K562 (cell line): ENCODE data around the gene CDKN2C. TPM values are rescaled to one million over a fixed set of nuclear protein-coding genes. Genes with fewer than 3 reads are reported as not detected.
A peak's percentile ranks its signal among the peaks of the same experiment; 100 is the strongest.

ENCODE experiments used
- ATAC-seq: fragments of 200-7000 bp; cut with Tn5 transposase; 3 replicates; pipeline ENCODE4 v1.9.1; 2020; ENCODE audit warnings: moderate library complexity
- BruUV-seq: library from RNA; stranded (reverse); fragments of 400-500 nt; replicated peaks from 2 replicates; lab custom pipeline; 2021; lab: Mats Ljungman, UMichigan
- CTCF ChIA-PET: fragments of 300-600 bp; formaldehyde crosslinking; extraction: SDS; loops from one replicate; lab custom pipeline; 2021; ENCODE audit warnings: low intra/inter-chr PET ratio; lab: Yijun Ruan, JAX
- POLR2A ChIA-PET: fragments of 300-600, 350-650 bp; sonication (Branson Sonifier 250); formaldehyde crosslinking; extraction: SDS; loops from one replicate; lab custom pipeline; 2021; ENCODE audit warnings: antibody characterized with exemption, inconsistent platforms; lab: Yijun Ruan, JAX
- DNase-seq, 4 experiments: peaks; one replicate each; pipeline versions ENCODE4 v3.0.0 to v3.0.0-alpha.2; 2011 to 2018; ENCODE audit warnings: low spot score in 3 of 4, mixed read lengths in 3 of 4; ENCODE audit errors: extremely low read depth in 1 of 4
- FAIRE-seq: peaks from 2 replicates; lab custom pipeline; 2011; peaks lifted over from hg19 to GRCh38; lab: Jason Lieb, UNC
- H2AFZ ChIP-seq: 2 replicates; pipeline ENCODE4 v1.6.0; 2011; ENCODE audit warnings: low read depth, low read length, control low read depth, inconsistent platforms
- H3K27ac ChIP-seq: fragments of 200-600 bp; 3 replicates; pipeline ENCODE4 v1.8.0; 2011; ENCODE audit warnings: low read depth, mild to moderate bottlenecking, control low read depth, inconsistent platforms, low read length, moderate library complexity, mixed read lengths; ENCODE audit errors: extremely low read depth
- H3K27me3 ChIP-seq, 2 experiments: fragments of 300-600 bp in 1 of 2; 2 replicates in 1 of 2; 3 replicates in 1 of 2; pipeline versions ENCODE4 v1.6.0 to v1.8.0; 2011; ENCODE audit warnings: inconsistent platforms in 2 of 2, low read length in 2 of 2, mild to moderate bottlenecking in 1 of 2, mixed read lengths in 1 of 2, moderate library complexity in 1 of 2; ENCODE audit not compliant: control insufficient read depth in 2 of 2, insufficient read depth in 2 of 2
- H3K36me3 ChIP-seq: fragments of 300-600 bp; 3 replicates; pipeline ENCODE4 v1.8.0; 2011; ENCODE audit warnings: mild to moderate bottlenecking, low read length, inconsistent platforms; ENCODE audit not compliant: control insufficient read depth, insufficient read depth
- H3K4me1 ChIP-seq, 2 experiments: fragments of 200-600 bp in 1 of 2; replicated peaks in 1 of 2; 2 replicates in 1 of 2; 3 replicates in 1 of 2; pipeline versions ENCODE4 v1.5.1 to v1.8.0; 2011; ENCODE audit warnings: inconsistent platforms in 2 of 2, low read length in 2 of 2, mild to moderate bottlenecking in 1 of 2, mixed read lengths in 1 of 2, moderate library complexity in 1 of 2; ENCODE audit not compliant: control insufficient read depth in 2 of 2, insufficient read depth in 2 of 2
- H3K4me2 ChIP-seq: 2 replicates; pipeline ENCODE4 v1.6.1; 2011; ENCODE audit warnings: low read length, control low read depth, inconsistent platforms, mixed read lengths; ENCODE audit not compliant: insufficient read depth
- H3K4me3 ChIP-seq: fragments of 200-600 bp; sonication (generic), shearing (Covaris generic); 2 replicates; pipeline ENCODE4 v1.5.1; 2016; ENCODE audit warnings: control low read depth, inconsistent platforms
- H3K79me2 ChIP-seq: fragments of 200-600 bp; 3 replicates; pipeline ENCODE4 v1.8.0; 2011; ENCODE audit warnings: low read length, inconsistent platforms; ENCODE audit not compliant: control insufficient read depth, insufficient read depth
- H3K9ac ChIP-seq, 2 experiments: 2 replicates each; pipeline versions ENCODE4 v1.6.0 to v1.6.1; 2011; ENCODE audit warnings: low read depth in 2 of 2, low read length in 2 of 2, control low read depth in 1 of 2, inconsistent platforms in 1 of 2, mild to moderate bottlenecking in 1 of 2, mixed read lengths in 1 of 2; ENCODE audit not compliant: insufficient read depth in 1 of 2
- H3K9me1 ChIP-seq: one replicate; pipeline ENCODE4 v1.6.0; 2011; ENCODE audit warnings: inconsistent platforms, mild to moderate bottlenecking, low read length, moderate library complexity; ENCODE audit not compliant: control insufficient read depth, insufficient read depth
- H3K9me3 ChIP-seq: replicated peaks from 2 replicates; pipeline ENCODE4 v1.5.1; 2011; ENCODE audit warnings: low read depth, low read length, inconsistent platforms; ENCODE audit not compliant: control insufficient read depth, insufficient read depth
- H4K20me1 ChIP-seq: replicated peaks from 2 replicates; pipeline ENCODE4 v1.6.1; 2011; ENCODE audit warnings: low read length, inconsistent platforms, mixed read lengths; ENCODE audit not compliant: control insufficient read depth, insufficient read depth
- ARID1B ChIP-seq: fragments of 450-650 bp; IDR thresholded peaks from 2 replicates; pipeline ENCODE4 v1.6.1; 2016; ENCODE audit warnings: antibody characterized with exemption, mild to moderate bottlenecking, inconsistent platforms
- ARID2 ChIP-seq: fragments of 450-650 bp; IDR thresholded peaks from 2 replicates; pipeline ENCODE4 v1.6.1; 2017; ENCODE audit warnings: antibody characterized with exemption, mild to moderate bottlenecking
- BHLHE40 ChIP-seq: IDR thresholded peaks from 2 replicates; pipeline ENCODE4 v1.6.1; 2011; ENCODE audit warnings: low read length, improper control_type of control experiment
- C11orf30 ChIP-seq: fragments of 450-650 bp; IDR thresholded peaks from 2 replicates; pipeline ENCODE4 v1.6.1; 2016; ENCODE audit warnings: low read depth, mild to moderate bottlenecking
- GABPB2 ChIP-seq: fragments of 250-450 bp; sonication (Bioruptor Pico); conservative IDR thresholded peaks from 2 replicates; pipeline ENCODE4 v1.5.1; 2021; ENCODE audit warnings: mild to moderate bottlenecking
- HDAC3 ChIP-seq: fragments of 450-650 bp; IDR thresholded peaks from 2 replicates; pipeline ENCODE4 v1.6.1; 2018; ENCODE audit warnings: borderline replicate concordance, mild to moderate bottlenecking, moderate library complexity; ENCODE audit not compliant: partially characterized antibody
- HEY1 ChIP-seq: fragments of 250-450 bp; sonication (Bioruptor Pico); IDR thresholded peaks from 2 replicates; pipeline ENCODE4 v1.5.0; 2020; ENCODE audit warnings: mild to moderate bottlenecking, moderate library complexity, borderline replicate concordance
- KLF10 ChIP-seq: fragments of 250-450 bp; sonication (Bioruptor Pico); IDR thresholded peaks from 2 replicates; pipeline ENCODE4 v1.6.1; 2021; ENCODE audit warnings: matching md5 sums
- MAFG ChIP-seq: fragments of 450-650 bp; conservative IDR thresholded peaks from 2 replicates; pipeline ENCODE4 v1.6.1; 2016; ENCODE audit warnings: missing genetic modification characterization, missing compliant biosample characterization
- RB1 ChIP-seq: fragments of 450-650 bp; IDR thresholded peaks from 2 replicates; pipeline ENCODE4 v1.6.1; 2017; ENCODE audit warnings: low read depth, mild to moderate bottlenecking
- SAP30 ChIP-seq: fragments of 200-600 bp; sonication (generic); IDR thresholded peaks from 2 replicates; pipeline ENCODE4 v1.6.1; 2012; ENCODE audit warnings: borderline replicate concordance, low read depth, mild to moderate bottlenecking, moderate library complexity, low read length, control low read depth, inconsistent platforms; ENCODE audit not compliant: insufficient read depth, poor library complexity, severe bottlenecking
- STAT5B ChIP-seq: fragments of 250-450 bp; sonication (Bioruptor Pico); IDR thresholded peaks from 2 replicates; pipeline ENCODE4 v1.8.0; 2021; ENCODE audit warnings: mild to moderate bottlenecking, inconsistent platforms
- SUPT5H ChIP-seq: fragments of 450-650 bp; IDR thresholded peaks from 2 replicates; pipeline ENCODE4 v1.6.1; 2016
- TARDBP ChIP-seq: fragments of 450-650 bp; IDR thresholded peaks from 2 replicates; pipeline ENCODE4 v1.6.1; 2016
- TCF7L2 ChIP-seq: fragments of 150-350 bp; IDR thresholded peaks from 2 replicates; pipeline ENCODE4 v1.6.1; 2016; ENCODE audit warnings: low read depth, mild to moderate bottlenecking, low read length, moderate library complexity
- TEAD4 ChIP-seq, 2 experiments: sonication (generic) in 1 of 2; formaldehyde crosslinking in 1 of 2; IDR thresholded peaks; 2 replicates each; pipeline versions ENCODE4 v1.6.1 to v1.8.0; 2012 to 2022; ENCODE audit warnings: borderline replicate concordance in 1 of 2, inconsistent platforms in 1 of 2, low read length in 1 of 2, mild to moderate bottlenecking in 1 of 2, missing genetic modification reagents in 1 of 2
- ZNF316 ChIP-seq: fragments of 450-650 bp; IDR thresholded peaks from 2 replicates; pipeline ENCODE4 v1.6.1; 2016
- ZNF324 ChIP-seq: fragments of 250-450 bp; sonication (Bioruptor Pico); IDR thresholded peaks from 2 replicates; pipeline ENCODE4 v1.4.0; 2020; ENCODE audit warnings: mild to moderate bottlenecking
- ZNF354B ChIP-seq: fragments of 250-450 bp; sonication (Bioruptor Pico); IDR thresholded peaks from 2 replicates; pipeline ENCODE4 v1.4.0; 2020
- ZNF445 ChIP-seq: fragments of 250-450 bp; sonication (Bioruptor Pico); IDR thresholded peaks from 2 replicates; pipeline ENCODE4 v1.4.0; 2020; ENCODE audit warnings: low read depth, mild to moderate bottlenecking, moderate library complexity
- ZNF79 ChIP-seq: fragments of 250-450 bp; sonication (Bioruptor Pico); IDR thresholded peaks from 2 replicates; pipeline ENCODE4 v1.4.0; 2020; ENCODE audit warnings: low read depth, mild to moderate bottlenecking, moderate library complexity
- WGBS: fragments of 100-300 bp; shearing (Covaris generic); methylation state at CpG from one replicate; pipeline ENCODE4 v1.1.6; 2016; ENCODE audit warnings: low coverage, mixed read lengths; ENCODE audit not compliant: insufficient coverage; ENCODE audit errors: missing lambda C conversion rate; 5-methylcytosine and 5-hydroxymethylcytosine counted together
- in situ Hi-C: fragments of 300-500 bp; cut with MboI; formaldehyde crosslinking; loops from 4 replicates; pipeline ENCODE4 v1.15.0; 2018; ENCODE audit warnings: inconsistent platforms, mixed read lengths
- intact Hi-C: fragments of 100-400 bp; cut with micrococcal nuclease; formaldehyde crosslinking; loops from 2 replicates; pipeline ENCODE4 v1.14.2; 2022
- polyA plus RNA-seq, 8 experiments: library from polyadenylated mRNA; depleted of rRNA in 4 of 8; stranded (reverse) in 5 of 8; unstranded in 3 of 8; fragments of >200 nt; fragmentation: Nextera tagmentation in 2 of 8; fragmentation: Illumina TruSeq in 1 of 8; extraction: Ambion mirVana in 2 of 8; extraction: Trizol in 1 of 8; gene quantifications; 2 replicates each; pipeline versions ENCODE4 v1.2.1 to v1.2.3, GENCODE V29; 2011 to 2014; ENCODE audit warnings: inconsistent platforms in 1 of 8, missing spikeins in 1 of 8
- total RNA-seq, 7 experiments: library from RNA; depleted of rRNA in 6 of 7; stranded (reverse); fragments of >200 nt in 6 of 7; fragmentation: Illumina TruSeq in 2 of 7; extraction: Trizol in 2 of 7; gene quantifications; 2 replicates each; pipeline versions ENCODE4 v1.2.1 to v1.2.3, GENCODE V29; 2011 to 2021; ENCODE audit warnings: low replicate concordance in 1 of 7
- TF ChIP-seq, protein P1 (sequence below): fragments of 450-650 bp; IDR thresholded peaks from 2 replicates; pipeline ENCODE4 v1.6.1; 2016; ENCODE audit warnings: mild to moderate bottlenecking

Gene CDKN2C
- total and polyA plus RNA-seq, 9 of the 15 experiments (the other 6 are each of a cell fraction or from before 2014, with no cell fraction given) = 11.9 to 74.3 (median 45.9) TPM

DNA sequence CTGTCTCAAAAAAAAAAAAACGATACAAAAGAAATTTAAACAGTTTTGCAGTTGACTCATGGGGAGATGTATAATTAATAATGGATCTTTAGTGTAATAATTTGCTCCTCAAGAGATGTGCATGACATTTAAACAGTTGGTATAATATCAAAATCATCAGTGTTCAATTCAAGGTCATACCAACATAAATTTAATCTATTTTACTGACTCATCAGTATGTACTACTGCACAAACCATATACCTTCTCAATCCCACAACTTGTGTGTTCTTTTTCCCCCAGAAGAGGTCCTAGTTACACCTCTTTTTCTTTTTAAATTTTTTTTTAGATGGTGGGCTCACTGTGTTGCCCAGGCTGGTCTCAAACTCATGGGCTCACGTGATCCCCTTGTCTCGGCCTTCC is 23.6 kb downstream of the CDKN2C start:
- in situ Hi-C loops = no loop called here
- CTCF ChIA-PET = no interaction called here
- H3K9me1 ChIP-seq = no peaks in the 10 kb centered on the region
- POLR2A ChIA-PET = no interaction called here
- H3K4me2 ChIP-seq = no peak overlapping the region
- 71% methylated on average over 3 of the region's 3 CpGs for WGBS
- ATAC-seq = no peak
- H3K4me1 ChIP-seq = no peaks in the 10 kb centered on the region
- H3K4me3 ChIP-seq = no peak overlapping the region
- FAIRE-seq = no peak
- no TSS peak for BruUV-seq
- no peaks in the 10 kb centered on the region; the same call in 1 of the 2 replicates for H3K9me3 ChIP-seq
- no peaks in the 10 kb centered on the region for H3K79me2 ChIP-seq
- H3K27ac ChIP-seq = no peak overlapping the region
- no peaks in the 10 kb centered on the region for H4K20me1 ChIP-seq
- no peak for DNase-seq
- H3K9ac ChIP-seq = no peak overlapping the region
- H3K27me3 ChIP-seq = no peaks in the 10 kb centered on the region
- no peak overlapping the region for H2AFZ ChIP-seq
- intact Hi-C loops = no loop called here
- H3K36me3 ChIP-seq = no peaks in the 10 kb centered on the region
- TF ChIP-seq ARID2 (no peak), SAP30 (no peak), HDAC3 (no peak), ZNF354B (no peak), TCF7L2 (no peak), SUPT5H (no peak), MAFG (tag) (0 out of 2 replicates have a peak, but pooled peaks have one; percentile 16), ZNF324 (CRISPR knock-in tag) (no peak), STAT5B (CRISPR knock-in tag) (no peak), TEAD4 (IDR thresholded peaks at IDR 0.05; ENCODE audit: low read length) (no peak), TEAD4 (CRISPR knock-in tag; IDR thresholded peaks at IDR 0.05; ENCODE audit: borderline replicate concordance) (no peak), BHLHE40 (no peak), ZNF316 (peak; percentile 77), C11orf30 (peak; percentile 59), ARID1B (no peak), RB1 (no peak), ZNF445 (CRISPR knock-in tag) (no peak), KLF10 (CRISPR knock-in tag) (no peak), GABPB2 (no peak), HEY1 (CRISPR knock-in tag) (no peak), TARDBP (no peak), ZNF79 (no peak)
- TF ChIP-seq, protein P1, sequence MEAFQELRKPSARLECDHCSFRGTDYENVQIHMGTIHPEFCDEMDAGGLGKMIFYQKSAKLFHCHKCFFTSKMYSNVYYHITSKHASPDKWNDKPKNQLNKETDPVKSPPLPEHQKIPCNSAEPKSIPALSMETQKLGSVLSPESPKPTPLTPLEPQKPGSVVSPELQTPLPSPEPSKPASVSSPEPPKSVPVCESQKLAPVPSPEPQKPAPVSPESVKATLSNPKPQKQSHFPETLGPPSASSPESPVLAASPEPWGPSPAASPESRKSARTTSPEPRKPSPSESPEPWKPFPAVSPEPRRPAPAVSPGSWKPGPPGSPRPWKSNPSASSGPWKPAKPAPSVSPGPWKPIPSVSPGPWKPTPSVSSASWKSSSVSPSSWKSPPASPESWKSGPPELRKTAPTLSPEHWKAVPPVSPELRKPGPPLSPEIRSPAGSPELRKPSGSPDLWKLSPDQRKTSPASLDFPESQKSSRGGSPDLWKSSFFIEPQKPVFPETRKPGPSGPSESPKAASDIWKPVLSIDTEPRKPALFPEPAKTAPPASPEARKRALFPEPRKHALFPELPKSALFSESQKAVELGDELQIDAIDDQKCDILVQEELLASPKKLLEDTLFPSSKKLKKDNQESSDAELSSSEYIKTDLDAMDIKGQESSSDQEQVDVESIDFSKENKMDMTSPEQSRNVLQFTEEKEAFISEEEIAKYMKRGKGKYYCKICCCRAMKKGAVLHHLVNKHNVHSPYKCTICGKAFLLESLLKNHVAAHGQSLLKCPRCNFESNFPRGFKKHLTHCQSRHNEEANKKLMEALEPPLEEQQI = no peak
